Parathyroid adenoma (tissue), 2 donors: ENCODE results near the gene DVL1.
"Not testable (repeated sequence)": the region's sequence is repeated elsewhere in the genome, so short reads cannot be mapped to it uniquely, and the experiment has no call there.

Experiments
- H2AFZ ChIP-seq: fragments of 300-600 bp; sonication (generic); one replicate; pipeline ENCODE4 v1.7.0; 2017; ENCODE audit warnings: antibody characterized with exemption, mild to moderate bottlenecking
- H3K27ac ChIP-seq: fragments of 300-600 bp; sonication (generic); one replicate; pipeline ENCODE4 v1.7.0; 2017
- H3K27me3 ChIP-seq: fragments of 300-600 bp; sonication (generic); one replicate; pipeline ENCODE4 v1.7.0; 2017; ENCODE audit warnings: low read length; ENCODE audit not compliant: control insufficient read depth, insufficient read depth
- H3K36me3 ChIP-seq: fragments of 300-600 bp; sonication (generic); one replicate; pipeline ENCODE4 v1.7.0; 2017; ENCODE audit warnings: low read length; ENCODE audit not compliant: control insufficient read depth, insufficient read depth
- H3K4me1 ChIP-seq: fragments of 300-600 bp; sonication (generic); one replicate; pipeline ENCODE4 v1.7.0; 2017; ENCODE audit warnings: control low read depth
- H3K4me2 ChIP-seq: fragments of 300-600 bp; sonication (generic); one replicate; pipeline ENCODE4 v1.7.0; 2017; ENCODE audit warnings: low read length
- H3K4me3 ChIP-seq: fragments of 300-600 bp; sonication (generic); one replicate; pipeline ENCODE4 v1.7.0; 2017; ENCODE audit warnings: low read depth, low read length
- H3K79me2 ChIP-seq: fragments of 300-600 bp; sonication (generic); one replicate; pipeline ENCODE4 v1.7.0; 2017; ENCODE audit warnings: control low read depth
- H3K9ac ChIP-seq: fragments of 300-600 bp; sonication (generic); one replicate; pipeline ENCODE4 v1.7.0; 2017; ENCODE audit warnings: mild to moderate bottlenecking
- H3K9me3 ChIP-seq: fragments of 300-600 bp; sonication (generic); one replicate; pipeline ENCODE4 v1.7.0; 2017; ENCODE audit warnings: low read length; ENCODE audit not compliant: control insufficient read depth
- TF ChIP-seq, protein P1 (sequence below): fragments of 300-600 bp; sonication (generic); IDR thresholded peaks from one replicate; pipeline ENCODE4 v1.7.0; 2017; ENCODE audit warnings: antibody characterized with exemption, mild to moderate bottlenecking
- donor health status: primary hyperparathyroidism.

The DVL1 gene

GRCh38 chr1:1371364-1371745 is 22.1 kb upstream of the DVL1 start:
- no peak overlapping the region for H3K27ac ChIP-seq
- H3K27me3 ChIP-seq: no peaks in the 10 kb centered on the region
- no peak overlapping the region for H2AFZ ChIP-seq
- TF ChIP-seq, protein P1, sequence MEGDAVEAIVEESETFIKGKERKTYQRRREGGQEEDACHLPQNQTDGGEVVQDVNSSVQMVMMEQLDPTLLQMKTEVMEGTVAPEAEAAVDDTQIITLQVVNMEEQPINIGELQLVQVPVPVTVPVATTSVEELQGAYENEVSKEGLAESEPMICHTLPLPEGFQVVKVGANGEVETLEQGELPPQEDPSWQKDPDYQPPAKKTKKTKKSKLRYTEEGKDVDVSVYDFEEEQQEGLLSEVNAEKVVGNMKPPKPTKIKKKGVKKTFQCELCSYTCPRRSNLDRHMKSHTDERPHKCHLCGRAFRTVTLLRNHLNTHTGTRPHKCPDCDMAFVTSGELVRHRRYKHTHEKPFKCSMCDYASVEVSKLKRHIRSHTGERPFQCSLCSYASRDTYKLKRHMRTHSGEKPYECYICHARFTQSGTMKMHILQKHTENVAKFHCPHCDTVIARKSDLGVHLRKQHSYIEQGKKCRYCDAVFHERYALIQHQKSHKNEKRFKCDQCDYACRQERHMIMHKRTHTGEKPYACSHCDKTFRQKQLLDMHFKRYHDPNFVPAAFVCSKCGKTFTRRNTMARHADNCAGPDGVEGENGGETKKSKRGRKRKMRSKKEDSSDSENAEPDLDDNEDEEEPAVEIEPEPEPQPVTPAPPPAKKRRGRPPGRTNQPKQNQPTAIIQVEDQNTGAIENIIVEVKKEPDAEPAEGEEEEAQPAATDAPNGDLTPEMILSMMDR: no peak
- no peaks in the 10 kb centered on the region for H3K36me3 ChIP-seq
- no peak overlapping the region for H3K9ac ChIP-seq
- no peaks in the 10 kb centered on the region for H3K4me1 ChIP-seq
- no peaks in the 10 kb centered on the region for H3K79me2 ChIP-seq
- no peak overlapping the region for H3K4me3 ChIP-seq
- no peak overlapping the region for H3K4me2 ChIP-seq
- H3K9me3 ChIP-seq: no peaks in the 10 kb centered on the region

- Histone ChIP-seq H3K27me3 (no peaks in the 10 kb centered on the region), H3K9me3 (no peaks in the 10 kb centered on the region), H3K79me2 (no peaks in the 10 kb centered on the region), H3K4me2 (no peak overlapping the region), H3K4me3 (no peak overlapping the region), H3K27ac (no peak overlapping the region), H2AFZ (no peak overlapping the region), H3K4me1 (no peaks in the 10 kb centered on the region), H3K9ac (no peak overlapping the region), H3K36me3 (no peaks in the 10 kb centered on the region)
- TF ChIP-seq, protein P1: no peak
Measured at GRCh38 chr1:1370771-1371300, 21.6 kb upstream of the DVL1 start.

- H3K27me3 ChIP-seq, H3K9me3 ChIP-seq, H3K27ac ChIP-seq, H3K36me3 ChIP-seq, H3K9ac ChIP-seq, H3K79me2 ChIP-seq, H2AFZ ChIP-seq, H3K4me2 ChIP-seq, H3K4me3 ChIP-seq, H3K4me1 ChIP-seq: not testable (repeated sequence)
Measured at GRCh38 chr1:1370094-1370493, 20.9 kb upstream of the DVL1 start.

DNA sequence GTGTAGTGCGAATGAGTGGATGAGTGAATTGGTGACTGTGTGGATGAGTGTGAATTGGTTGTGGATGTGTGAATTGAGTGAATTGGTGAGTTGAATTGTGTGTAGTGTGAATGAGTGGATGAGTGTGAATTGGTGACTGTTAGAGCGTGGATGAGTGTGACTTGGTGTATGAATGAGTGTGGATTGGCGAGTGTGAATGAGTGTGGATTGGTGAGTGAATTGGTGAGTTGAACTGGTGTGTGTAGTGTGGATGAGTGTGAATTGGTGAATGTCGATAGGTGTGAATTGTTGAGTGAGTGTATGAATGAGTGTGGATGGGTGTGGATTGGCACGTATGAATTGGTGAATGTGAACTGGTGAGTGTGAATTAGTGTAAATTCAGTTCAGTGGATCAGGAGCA is 18.1 kb upstream of the DVL1 start:
- no peaks in the 10 kb centered on the region for H3K36me3 ChIP-seq
- no peaks in the 10 kb centered on the region for H3K4me1 ChIP-seq
- H3K9ac ChIP-seq: no peak overlapping the region
- no peaks in the 10 kb centered on the region for H3K79me2 ChIP-seq
- no peak overlapping the region for H3K27ac ChIP-seq
- TF ChIP-seq, protein P1: no peak
- H3K4me3 ChIP-seq: no peak overlapping the region
- no peaks in the 10 kb centered on the region for H3K27me3 ChIP-seq
- no peak overlapping the region for H3K4me2 ChIP-seq
- H2AFZ ChIP-seq: no peak overlapping the region
- H3K9me3 ChIP-seq: no peaks in the 10 kb centered on the region

DNA sequence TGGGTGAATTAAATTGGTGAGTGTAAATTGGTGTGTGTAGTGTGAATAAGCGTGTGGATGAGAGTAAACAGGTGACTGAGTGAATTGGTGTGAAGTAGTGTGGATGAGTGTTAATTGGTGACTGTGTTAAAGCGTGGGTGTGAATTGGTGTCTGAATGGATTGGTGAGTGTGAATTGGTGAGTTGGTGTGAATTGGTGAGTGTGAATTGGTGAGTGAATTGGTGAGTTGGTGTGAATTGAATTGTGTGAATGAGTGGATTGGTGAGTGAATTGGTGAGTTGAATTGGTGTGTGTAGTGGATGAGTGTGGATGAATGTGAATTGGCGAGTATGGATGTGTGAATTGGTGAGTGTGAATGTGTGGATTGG is 17.5 kb upstream of the DVL1 start:
- Histone ChIP-seq H3K4me1 (no peaks in the 10 kb centered on the region), H3K27me3 (no peaks in the 10 kb centered on the region), H3K9ac (no peak overlapping the region), H3K27ac (no peak overlapping the region), H3K36me3 (no peaks in the 10 kb centered on the region), H3K4me3 (no peak overlapping the region), H3K79me2 (no peaks in the 10 kb centered on the region), H2AFZ (no peak overlapping the region), H3K9me3 (no peaks in the 10 kb centered on the region), H3K4me2 (no peak overlapping the region)
- TF ChIP-seq, protein P1: no peak
